MM.1S (cell line): Measurements from ENCODE around the gene CROCC2.

Experiments used
- DNase-seq: peaks from one replicate; pipeline ENCODE4 v3.0.0-alpha.2; 2015
- H2AFZ ChIP-seq: fragments of 300-600 bp; sonication (generic); 2 replicates; pipeline ENCODE4 v1.6.0; 2016; ENCODE audit warnings: antibody characterized with exemption, low read length
- H3F3A ChIP-seq: fragments of 300-600 bp; sonication (generic); 2 replicates; pipeline ENCODE4 v1.6.1; 2016; ENCODE audit warnings: mild to moderate bottlenecking, antibody characterized with exemption, low read length, moderate library complexity, mixed read lengths; ENCODE audit not compliant: insufficient read depth
- H3K27ac ChIP-seq: fragments of 300-600 bp; sonication (generic); 2 replicates; pipeline ENCODE4 v1.5.1; 2016; ENCODE audit warnings: mild to moderate bottlenecking, low read length
- H3K27me3 ChIP-seq: fragments of 300-600 bp; sonication (generic); replicated peaks from 2 replicates; pipeline ENCODE4 v1.6.0; 2016; ENCODE audit warnings: low read length; ENCODE audit not compliant: insufficient read depth
- H3K36me3 ChIP-seq: fragments of 300-600 bp; sonication (generic); replicated peaks from 2 replicates; pipeline ENCODE4 v1.6.1; 2016; ENCODE audit warnings: mild to moderate bottlenecking, low read length, mixed read lengths; ENCODE audit not compliant: insufficient read depth
- H3K4me1 ChIP-seq: fragments of 300-600 bp; sonication (generic); 2 replicates; pipeline ENCODE4 v1.6.1; 2016; ENCODE audit warnings: low read length, mixed read lengths
- H3K4me2 ChIP-seq: fragments of 300-600 bp; sonication (generic); 2 replicates; pipeline ENCODE4 v1.6.0; 2016; ENCODE audit warnings: low read depth, low read length
- H3K4me3 ChIP-seq: fragments of 300-600 bp; sonication (generic); 2 replicates; pipeline ENCODE4 v1.5.1; 2016; ENCODE audit warnings: low read length, mixed read lengths
- H3K79me2 ChIP-seq: fragments of 300-600 bp; sonication (generic); 2 replicates; pipeline ENCODE4 v1.6.1; 2016; ENCODE audit warnings: mixed run types, low read length, mixed read lengths
- H3K9ac ChIP-seq: fragments of 300-600 bp; sonication (generic); 2 replicates; pipeline ENCODE4 v1.6.1; 2016; ENCODE audit warnings: low read length, mixed read lengths
- H3K9me2 ChIP-seq: fragments of 300-600 bp; sonication (generic); replicated peaks from 2 replicates; pipeline ENCODE4 v1.6.1; 2016; ENCODE audit warnings: mild to moderate bottlenecking, low read length, mixed read lengths; ENCODE audit not compliant: insufficient read depth
- H3K9me3 ChIP-seq: fragments of 300-600 bp; sonication (generic); replicated peaks from 2 replicates; pipeline ENCODE4 v1.6.1; 2016; ENCODE audit warnings: mild to moderate bottlenecking, low read length, mixed read lengths; ENCODE audit not compliant: insufficient read depth
- H4K20me1 ChIP-seq: fragments of 300-600 bp; sonication (generic); 2 replicates; pipeline ENCODE4 v1.6.1; 2016; ENCODE audit warnings: mild to moderate bottlenecking, low read length, moderate library complexity, mixed read lengths; ENCODE audit not compliant: insufficient read depth
- EZH2 ChIP-seq: fragments of 300-600 bp; sonication (generic); optimal IDR thresholded peaks from 2 replicates; pipeline ENCODE3; 2017; ENCODE audit warnings: low read depth, mild to moderate bottlenecking, antibody characterized with exemption, low read length, mixed read lengths
- EZH2phosphoT487 ChIP-seq: fragments of 300-600 bp; sonication (generic); IDR thresholded peaks from 2 replicates; pipeline ENCODE4 v1.6.1; 2018; ENCODE audit warnings: antibody characterized with exemption, low read length
- TF ChIP-seq, protein P1 (sequence below): fragments of 300-600 bp; sonication (generic); IDR thresholded peaks from 2 replicates; pipeline ENCODE4 v1.5.1; 2016; ENCODE audit warnings: antibody characterized with exemption, low read length, mixed read lengths

The CROCC2 gene

DNA sequence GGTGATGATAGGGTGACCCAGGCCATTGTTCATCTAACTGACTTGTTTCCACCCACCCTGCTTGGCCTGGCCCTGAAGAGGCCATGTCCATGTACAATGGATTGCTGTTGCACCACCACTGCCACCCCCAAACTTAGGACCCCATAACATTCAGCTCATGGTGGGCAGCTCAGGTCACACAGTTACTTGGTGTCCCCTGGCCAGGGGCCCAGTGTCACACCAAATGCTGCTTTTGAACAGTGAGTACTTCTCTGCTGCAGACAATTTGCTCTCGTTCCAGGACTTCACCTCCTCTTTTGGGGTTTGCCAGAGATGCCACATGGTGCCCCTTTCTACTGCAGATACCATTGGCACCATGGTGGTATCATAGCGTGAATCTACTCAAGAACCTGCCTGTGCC is 21.9 kb upstream of the CROCC2 start:
- Histone ChIP-seq H3F3A (no peaks in the 10 kb centered on the region), H3K79me2 (no peaks in the 10 kb centered on the region), H3K27ac (no peak overlapping the region), H3K4me1 (no peaks in the 10 kb centered on the region), H3K9me2 (no peaks in the 10 kb centered on the region), H2AFZ (no peak overlapping the region), H3K9ac (no peak overlapping the region), H3K27me3 (peaks cover 44% of the 10 kb centered on the region), H4K20me1 (no peaks in the 10 kb centered on the region), H3K4me3 (no peak overlapping the region), H3K36me3 (no peaks in the 10 kb centered on the region), H3K4me2 (no peak overlapping the region), H3K9me3 (no peaks in the 10 kb centered on the region)
- no peak for TF ChIP-seq EZH2
- TF ChIP-seq, protein P1, sequence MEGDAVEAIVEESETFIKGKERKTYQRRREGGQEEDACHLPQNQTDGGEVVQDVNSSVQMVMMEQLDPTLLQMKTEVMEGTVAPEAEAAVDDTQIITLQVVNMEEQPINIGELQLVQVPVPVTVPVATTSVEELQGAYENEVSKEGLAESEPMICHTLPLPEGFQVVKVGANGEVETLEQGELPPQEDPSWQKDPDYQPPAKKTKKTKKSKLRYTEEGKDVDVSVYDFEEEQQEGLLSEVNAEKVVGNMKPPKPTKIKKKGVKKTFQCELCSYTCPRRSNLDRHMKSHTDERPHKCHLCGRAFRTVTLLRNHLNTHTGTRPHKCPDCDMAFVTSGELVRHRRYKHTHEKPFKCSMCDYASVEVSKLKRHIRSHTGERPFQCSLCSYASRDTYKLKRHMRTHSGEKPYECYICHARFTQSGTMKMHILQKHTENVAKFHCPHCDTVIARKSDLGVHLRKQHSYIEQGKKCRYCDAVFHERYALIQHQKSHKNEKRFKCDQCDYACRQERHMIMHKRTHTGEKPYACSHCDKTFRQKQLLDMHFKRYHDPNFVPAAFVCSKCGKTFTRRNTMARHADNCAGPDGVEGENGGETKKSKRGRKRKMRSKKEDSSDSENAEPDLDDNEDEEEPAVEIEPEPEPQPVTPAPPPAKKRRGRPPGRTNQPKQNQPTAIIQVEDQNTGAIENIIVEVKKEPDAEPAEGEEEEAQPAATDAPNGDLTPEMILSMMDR = no peak
- no peak for TF ChIP-seq EZH2phosphoT487
- no peak for DNase-seq

DNA sequence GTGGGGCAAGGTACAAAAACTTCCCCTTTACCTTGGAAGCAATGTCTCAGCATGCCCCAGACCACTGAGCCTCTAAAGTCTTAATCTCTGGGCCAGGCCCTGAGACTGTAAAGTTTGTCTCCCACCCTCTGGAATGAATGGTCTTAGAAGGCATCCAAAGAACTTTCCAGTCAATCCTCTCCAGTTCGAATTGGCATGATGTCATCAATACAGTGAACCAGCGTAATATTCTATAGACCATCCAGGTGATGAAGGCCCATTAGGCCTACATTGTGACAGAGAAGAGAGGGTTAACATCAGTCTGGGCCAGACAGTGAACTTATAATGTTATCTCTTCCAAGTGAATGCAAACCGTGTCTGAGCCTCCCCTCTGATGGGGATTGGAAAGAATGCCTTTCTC is 21.4 kb upstream of the CROCC2 start:
- Histone ChIP-seq H3K4me3 (no peak overlapping the region), H3K79me2 (no peaks in the 10 kb centered on the region), H4K20me1 (no peaks in the 10 kb centered on the region), H3K27ac (no peak overlapping the region), H3F3A (no peaks in the 10 kb centered on the region), H3K9me2 (no peaks in the 10 kb centered on the region), H3K9ac (no peak overlapping the region), H3K36me3 (no peaks in the 10 kb centered on the region), H2AFZ (no peak overlapping the region), H3K4me2 (no peak overlapping the region), H3K9me3 (no peaks in the 10 kb centered on the region), H3K27me3 (peaks cover 43% of the 10 kb centered on the region), H3K4me1 (no peaks in the 10 kb centered on the region)
- no peak for DNase-seq
- TF ChIP-seq, protein P1 = no peak
- TF ChIP-seq EZH2 = no peak
- TF ChIP-seq EZH2phosphoT487 = no peak

DNA sequence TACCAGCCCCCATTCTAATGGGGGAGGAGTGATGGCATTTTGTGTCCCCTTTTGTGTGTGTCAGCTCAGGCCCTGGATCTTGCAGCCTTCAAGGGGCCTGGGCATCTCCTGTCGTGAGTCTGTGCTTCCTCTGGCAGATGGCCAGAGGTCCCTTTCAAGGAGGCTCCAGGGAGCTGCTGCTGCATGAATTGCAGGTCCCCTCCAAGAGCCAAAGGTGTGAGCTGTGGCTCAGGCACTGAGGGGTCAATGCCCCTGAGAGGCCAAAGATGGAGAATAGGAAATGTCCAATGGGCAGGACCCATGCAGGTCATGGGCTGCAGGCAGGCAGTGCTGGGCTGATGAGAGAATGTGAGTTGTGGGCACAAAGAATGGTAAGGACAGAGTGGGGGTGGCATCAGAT is 20.6 kb upstream of the CROCC2 start:
- Histone ChIP-seq H3K9me3 (no peaks in the 10 kb centered on the region), H3K79me2 (no peaks in the 10 kb centered on the region), H3K27me3 (peaks cover 37% of the 10 kb centered on the region), H3K4me3 (no peak overlapping the region), H2AFZ (no peak overlapping the region), H3K9me2 (no peaks in the 10 kb centered on the region), H3K27ac (no peak overlapping the region), H3K4me2 (no peak overlapping the region), H3K4me1 (no peaks in the 10 kb centered on the region), H4K20me1 (no peaks in the 10 kb centered on the region), H3K36me3 (no peaks in the 10 kb centered on the region), H3F3A (no peaks in the 10 kb centered on the region), H3K9ac (no peak overlapping the region)
- DNase-seq = no peak
- no peak for TF ChIP-seq EZH2
- TF ChIP-seq EZH2phosphoT487 = no peak
- TF ChIP-seq, protein P1 = no peak
